ENCODE data around the gene CARM1.
"Not testable (repeated sequence)": the region's sequence is repeated elsewhere in the genome, so short reads cannot be mapped to it uniquely, and the experiment has no call there.

Gene CARM1

GRCh38 chr19:10871711-10872545 lies 575 bp downstream of the CARM1 start:
- TF ChIP-seq CTCF (IDR thresholded peaks at IDR 0.05; ENCODE audit: extremely low read depth, missing control alignments) = no peak
- peak; percentile 58 for DNase-seq (ENCODE audit: low spot score)

- DNase-seq (ENCODE audit: low spot score) = no peak
- no peak for TF ChIP-seq CTCF (IDR thresholded peaks at IDR 0.05; ENCODE audit: extremely low read depth, missing control alignments)
Observed at GRCh38 chr19:10872546-10873107, 1.3 kb downstream of the CARM1 start.

GRCh38 chr19:10874024-10874423 lies 2.7 kb downstream of the CARM1 start:
- TF ChIP-seq CTCF (IDR thresholded peaks at IDR 0.05; ENCODE audit: extremely low read depth, missing control alignments) = no peak
- DNase-seq (ENCODE audit: low spot score) = no peak

DNA sequence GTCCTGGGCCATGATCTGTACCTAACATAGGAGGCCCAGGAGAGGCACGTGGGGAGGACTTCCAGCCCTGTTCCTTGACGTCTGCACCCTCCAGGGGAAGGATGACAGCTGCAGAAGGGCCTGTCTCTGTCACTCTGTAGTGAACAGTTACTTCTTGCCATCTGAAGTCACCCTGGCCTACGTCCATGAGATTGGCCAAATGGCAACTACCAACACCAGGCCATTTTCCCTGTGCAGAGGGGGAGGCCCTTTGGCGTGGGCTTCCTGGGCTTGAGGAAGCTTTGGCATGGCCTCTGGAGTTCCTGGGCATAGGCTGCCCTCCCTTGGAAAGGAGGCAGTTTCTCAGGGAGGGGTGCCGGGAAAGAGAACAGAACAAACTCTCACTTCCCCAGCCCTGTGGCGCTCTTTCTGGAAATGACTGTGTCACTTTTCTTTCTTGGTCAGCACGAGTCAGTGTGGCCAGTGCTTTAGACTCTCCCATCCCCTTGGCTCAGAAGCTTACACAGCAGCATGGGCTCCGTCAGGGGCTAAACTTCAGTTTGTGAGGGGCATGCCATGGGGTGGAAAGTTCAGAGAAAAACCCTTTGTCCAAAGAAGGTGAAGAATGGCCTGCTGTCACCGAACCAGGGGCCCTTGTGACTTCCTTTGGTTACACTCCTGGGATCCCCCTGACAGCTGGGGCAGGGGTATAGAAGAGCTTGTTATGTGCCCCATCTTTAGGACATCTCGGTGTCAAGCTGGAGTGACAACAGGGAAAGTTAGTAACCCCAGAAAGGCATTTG lies 5.3 kb downstream of the CARM1 start:
- DNase-seq (ENCODE audit: low spot score) = peak; percentile 75
- TF ChIP-seq CTCF (IDR thresholded peaks at IDR 0.05; ENCODE audit: extremely low read depth, missing control alignments) = no peak

DNA sequence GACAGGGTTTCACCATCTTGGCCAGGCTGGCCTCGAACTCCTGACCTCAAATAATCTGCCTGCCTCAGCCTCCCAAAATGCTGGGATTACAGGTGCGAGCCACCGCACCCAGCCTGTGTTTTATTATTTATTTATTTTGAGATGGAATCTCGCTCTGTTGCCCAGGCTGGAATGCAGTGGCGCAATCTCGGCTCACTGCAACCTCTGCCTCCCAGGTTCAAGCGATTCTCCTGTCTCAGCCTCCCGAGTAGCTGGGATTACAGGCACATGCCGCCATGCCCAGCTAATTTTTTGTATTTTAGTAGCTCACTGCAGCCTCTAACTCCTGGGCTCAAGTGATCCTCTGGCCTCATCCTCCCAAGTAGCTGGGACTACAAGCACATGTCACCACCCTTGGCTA lies 6.3 kb downstream of the CARM1 start:
- DNase-seq (ENCODE audit: low spot score) = not testable (repeated sequence)

DNA sequence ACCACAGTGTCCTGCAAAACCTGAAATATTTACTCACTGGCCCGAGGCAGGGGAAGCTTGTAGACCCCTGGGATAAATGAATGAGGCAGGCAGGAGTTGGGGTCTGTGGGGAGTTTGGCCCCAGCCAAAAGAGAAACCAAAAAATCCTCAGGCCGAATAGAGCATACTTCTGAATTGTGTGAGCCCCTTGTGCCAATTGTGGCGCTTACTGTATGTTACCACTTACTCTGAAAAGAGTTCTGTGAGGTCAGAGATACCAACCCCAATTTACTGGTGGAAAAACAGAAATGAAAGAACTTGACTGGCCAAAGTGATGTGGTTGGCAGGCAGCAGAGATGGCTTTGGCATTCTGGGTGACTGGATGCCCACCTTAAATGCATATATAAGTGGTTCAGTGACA lies 6.9 kb downstream of the CARM1 start:
- TF ChIP-seq CTCF (IDR thresholded peaks at IDR 0.05; ENCODE audit: extremely low read depth, missing control alignments) = no peak
- DNase-seq (ENCODE audit: low spot score) = no peak

DNA sequence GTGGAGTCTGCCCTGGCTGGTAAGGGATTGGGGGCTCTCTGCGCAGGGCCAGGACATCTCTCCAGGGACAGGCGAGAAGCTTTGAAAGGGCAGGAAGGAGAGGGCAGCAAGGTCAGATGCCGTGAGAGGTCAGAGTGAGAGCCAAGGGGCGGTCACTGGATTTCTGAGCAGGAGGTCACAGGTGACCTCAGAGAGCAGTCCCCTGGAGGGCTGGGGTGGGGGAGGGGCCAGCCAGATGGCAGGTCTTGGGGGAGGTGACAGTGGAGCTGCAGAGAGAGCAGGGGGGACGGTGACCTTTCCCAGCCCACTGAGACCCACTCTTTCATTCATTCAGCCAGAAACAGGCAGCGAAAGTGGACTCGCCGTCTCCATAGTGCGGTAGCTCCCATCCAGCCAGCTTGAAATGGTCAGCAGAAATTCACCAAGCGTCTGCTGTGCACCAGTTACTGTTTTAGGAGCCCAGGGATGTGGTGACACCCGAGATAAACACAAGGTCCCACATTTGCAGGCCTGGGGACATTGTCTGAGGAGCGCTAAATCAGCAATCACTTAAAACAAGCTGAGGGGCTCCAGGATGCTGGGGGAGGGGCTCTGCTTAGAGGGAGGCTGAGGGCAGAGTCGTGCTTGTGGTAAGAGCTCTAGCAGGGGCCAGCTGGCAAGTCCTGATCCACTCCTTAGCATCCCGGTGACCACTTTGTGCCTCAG lies 10.2 kb downstream of the CARM1 start:
- TF ChIP-seq CTCF (IDR thresholded peaks at IDR 0.05; ENCODE audit: extremely low read depth, missing control alignments) = no peak
- DNase-seq (ENCODE audit: low spot score) = no peak
